ENCODE data around the gene CPNE6.

The CPNE6 gene

GRCh38 chr14:24096545-24097181, 25.3 kb downstream of the CPNE6 start:
- Histone ChIP-seq H3K4me1 (ENCODE audit: low read length) (no peaks in the 10 kb centered on the region), H3K4me2 (ENCODE audit: low read depth, low read length) (no peak overlapping the region), H3K4me3 (ENCODE audit: low read length) (no peak overlapping the region), H3K79me2 (ENCODE audit: low read length) (peaks cover 5% of the 10 kb centered on the region; the same call in 1 of the 2 replicates), H3K27ac (ENCODE audit: low read length) (no peak overlapping the region), H3K27me3 (replicated peaks; ENCODE audit: insufficient read depth, low read length) (no peaks in the 10 kb centered on the region), H3K9ac (ENCODE audit: low read length) (no peak overlapping the region), H3K9me3 (replicated peaks; ENCODE audit: insufficient read depth, low read length) (no peaks in the 10 kb centered on the region), H3K36me3 (replicated peaks; ENCODE audit: insufficient read depth, low read length) (no peaks in the 10 kb centered on the region), H3K9me2 (replicated peaks; ENCODE audit: insufficient read depth, low read length) (no peaks in the 10 kb centered on the region), H3F3A (ENCODE audit: insufficient read depth, low read length) (no peaks in the 10 kb centered on the region), H2AFZ (ENCODE audit: low read length) (no peak overlapping the region), H4K20me1 (ENCODE audit: insufficient read depth, low read length) (no peaks in the 10 kb centered on the region)
- DNase-seq = no peak
- TF ChIP-seq EZH2 (optimal IDR thresholded peaks at IDR 0.05; ENCODE audit: low read depth, low read length) (no peak), CTCF (IDR thresholded peaks at IDR 0.05; ENCODE audit: low read length) (no peak), EZH2phosphoT487 (IDR thresholded peaks at IDR 0.05; ENCODE audit: low read length) (no peak)

GRCh38 chr14:24098229-24098926, 27.0 kb downstream of the CPNE6 start:
- Histone ChIP-seq H3K27ac (ENCODE audit: low read length) (no peak overlapping the region), H3K9me2 (replicated peaks; ENCODE audit: insufficient read depth, low read length) (no peaks in the 10 kb centered on the region), H3K79me2 (ENCODE audit: low read length) (peaks cover 5% of the 10 kb centered on the region; the same call in 1 of the 2 replicates), H3K36me3 (replicated peaks; ENCODE audit: insufficient read depth, low read length) (no peaks in the 10 kb centered on the region), H3F3A (ENCODE audit: insufficient read depth, low read length) (no peaks in the 10 kb centered on the region), H3K9ac (ENCODE audit: low read length) (no peak overlapping the region), H2AFZ (ENCODE audit: low read length) (no peak overlapping the region), H4K20me1 (ENCODE audit: insufficient read depth, low read length) (no peaks in the 10 kb centered on the region), H3K27me3 (replicated peaks; ENCODE audit: insufficient read depth, low read length) (no peaks in the 10 kb centered on the region), H3K4me2 (ENCODE audit: low read depth, low read length) (no peak overlapping the region), H3K4me3 (ENCODE audit: low read length) (no peak overlapping the region), H3K4me1 (ENCODE audit: low read length) (no peaks in the 10 kb centered on the region), H3K9me3 (replicated peaks; ENCODE audit: insufficient read depth, low read length) (no peaks in the 10 kb centered on the region)
- DNase-seq = no peak
- no peak for TF ChIP-seq EZH2 (optimal IDR thresholded peaks at IDR 0.05; ENCODE audit: low read depth, low read length)
- TF ChIP-seq CTCF (IDR thresholded peaks at IDR 0.05; ENCODE audit: low read length) = no peak
- TF ChIP-seq EZH2phosphoT487 (IDR thresholded peaks at IDR 0.05; ENCODE audit: low read length) = no peak

- H3K4me3 ChIP-seq (ENCODE audit: low read length) = no peak overlapping the region
- no peak overlapping the region for H3K4me2 ChIP-seq (ENCODE audit: low read depth, low read length)
- H3K9me2 ChIP-seq (replicated peaks; ENCODE audit: insufficient read depth, low read length) = no peaks in the 10 kb centered on the region
- H3K27me3 ChIP-seq (replicated peaks; ENCODE audit: insufficient read depth, low read length) = no peaks in the 10 kb centered on the region
- DNase-seq = no peak
- H3K9me3 ChIP-seq (replicated peaks; ENCODE audit: insufficient read depth, low read length) = no peaks in the 10 kb centered on the region
- TF ChIP-seq EZH2phosphoT487 (IDR thresholded peaks at IDR 0.05; ENCODE audit: low read length) (no peak), EZH2 (optimal IDR thresholded peaks at IDR 0.05; ENCODE audit: low read depth, low read length) (no peak), CTCF (IDR thresholded peaks at IDR 0.05; ENCODE audit: low read length) (no peak)
- H2AFZ ChIP-seq (ENCODE audit: low read length) = no peak overlapping the region
- no peaks in the 10 kb centered on the region for H3F3A ChIP-seq (ENCODE audit: insufficient read depth, low read length)
- no peak overlapping the region for H3K27ac ChIP-seq (ENCODE audit: low read length)
- H3K9ac ChIP-seq (ENCODE audit: low read length) = no peak overlapping the region
- H4K20me1 ChIP-seq (ENCODE audit: insufficient read depth, low read length) = no peaks in the 10 kb centered on the region
- H3K79me2 ChIP-seq (ENCODE audit: low read length) = peaks cover 5% of the 10 kb centered on the region; the same call in 1 of the 2 replicates
- no peaks in the 10 kb centered on the region for H3K36me3 ChIP-seq (replicated peaks; ENCODE audit: insufficient read depth, low read length)
- no peaks in the 10 kb centered on the region for H3K4me1 ChIP-seq (ENCODE audit: low read length)
Observed at GRCh38 chr14:24098927-24099813, 27.8 kb downstream of the CPNE6 start.
